ENCODE results near the gene NUDC.
"Not testable (repeated sequence)": the region's sequence is repeated elsewhere in the genome, so short reads cannot be mapped to it uniquely, and the experiment has no call there.

Gene NUDC

DNA sequence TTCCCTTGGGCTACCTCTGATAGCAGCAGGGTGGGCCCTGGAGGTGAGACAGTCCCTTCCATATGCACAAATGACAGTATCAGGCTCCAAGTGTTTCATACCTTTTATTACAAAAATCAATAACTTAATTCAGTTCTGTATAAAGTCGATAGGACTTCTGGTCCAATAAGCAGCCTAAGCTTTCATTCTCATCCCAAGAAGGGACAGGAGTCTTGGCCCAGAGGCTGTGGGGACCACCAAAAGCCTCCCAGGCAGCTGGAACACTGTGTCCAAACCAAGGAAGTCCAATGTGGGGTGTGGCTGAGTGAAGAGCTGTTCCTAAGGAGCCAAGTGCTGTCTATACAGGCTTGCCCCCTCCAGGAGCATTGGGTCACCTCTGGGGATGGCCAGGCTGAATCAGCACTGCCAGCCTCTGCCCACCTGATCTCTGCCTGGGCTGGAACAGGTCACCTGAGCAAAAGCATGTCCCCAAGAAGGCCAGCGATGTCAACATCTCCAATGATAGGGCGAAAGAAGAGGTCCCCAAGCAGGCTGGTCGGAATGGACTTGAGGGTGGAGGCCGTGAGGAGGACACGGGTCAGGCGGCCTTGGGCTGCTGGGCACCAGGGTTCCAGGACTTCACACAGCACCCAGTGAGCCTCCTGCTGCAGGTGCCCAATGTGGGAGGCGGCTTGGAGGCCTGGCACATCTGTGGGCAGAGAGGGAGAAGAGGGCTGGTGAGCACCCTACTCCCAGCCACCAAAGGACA is 10.0 kb upstream of the NUDC start:
- DNase-seq (ENCODE audit: low read depth, low spot score) = no peak

DNA sequence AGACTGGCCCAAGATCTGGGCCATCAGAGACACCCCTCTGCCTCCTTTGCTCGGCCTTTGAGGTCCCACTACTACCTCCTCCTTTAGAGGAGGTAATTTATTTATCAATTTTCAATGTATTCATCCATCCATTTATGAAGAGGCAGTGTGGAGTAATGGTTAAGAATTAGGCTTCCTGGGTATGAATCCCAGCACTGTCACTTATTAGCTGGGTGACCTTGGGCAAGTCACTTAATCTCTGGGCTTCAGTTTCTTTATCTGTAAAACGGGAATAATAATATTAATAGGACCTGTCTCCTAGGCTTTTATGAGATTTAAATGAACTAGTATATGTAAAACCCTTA is 9.4 kb upstream of the NUDC start:
- no peak for DNase-seq (ENCODE audit: low read depth, low spot score)

DNA sequence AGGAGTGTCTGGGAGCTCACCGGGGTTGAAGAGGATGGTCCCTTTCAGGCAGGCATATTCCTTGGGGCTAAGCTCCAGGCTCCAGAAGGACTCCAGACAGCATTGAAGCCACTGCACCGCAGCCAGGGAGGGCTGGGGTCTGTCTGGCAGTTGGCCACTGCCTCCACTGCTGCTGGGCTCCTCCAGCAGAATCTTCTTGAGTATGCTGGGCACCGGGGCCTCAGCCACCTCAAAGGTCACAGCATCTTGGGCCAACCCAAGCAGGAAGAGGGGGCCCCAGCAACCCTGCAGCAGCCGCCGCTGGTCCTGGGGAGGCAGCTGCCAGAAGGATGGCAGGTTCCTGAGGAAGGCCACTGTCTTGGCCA is 8.2 kb upstream of the NUDC start:
- no peak for DNase-seq (ENCODE audit: low read depth, low spot score)

DNA sequence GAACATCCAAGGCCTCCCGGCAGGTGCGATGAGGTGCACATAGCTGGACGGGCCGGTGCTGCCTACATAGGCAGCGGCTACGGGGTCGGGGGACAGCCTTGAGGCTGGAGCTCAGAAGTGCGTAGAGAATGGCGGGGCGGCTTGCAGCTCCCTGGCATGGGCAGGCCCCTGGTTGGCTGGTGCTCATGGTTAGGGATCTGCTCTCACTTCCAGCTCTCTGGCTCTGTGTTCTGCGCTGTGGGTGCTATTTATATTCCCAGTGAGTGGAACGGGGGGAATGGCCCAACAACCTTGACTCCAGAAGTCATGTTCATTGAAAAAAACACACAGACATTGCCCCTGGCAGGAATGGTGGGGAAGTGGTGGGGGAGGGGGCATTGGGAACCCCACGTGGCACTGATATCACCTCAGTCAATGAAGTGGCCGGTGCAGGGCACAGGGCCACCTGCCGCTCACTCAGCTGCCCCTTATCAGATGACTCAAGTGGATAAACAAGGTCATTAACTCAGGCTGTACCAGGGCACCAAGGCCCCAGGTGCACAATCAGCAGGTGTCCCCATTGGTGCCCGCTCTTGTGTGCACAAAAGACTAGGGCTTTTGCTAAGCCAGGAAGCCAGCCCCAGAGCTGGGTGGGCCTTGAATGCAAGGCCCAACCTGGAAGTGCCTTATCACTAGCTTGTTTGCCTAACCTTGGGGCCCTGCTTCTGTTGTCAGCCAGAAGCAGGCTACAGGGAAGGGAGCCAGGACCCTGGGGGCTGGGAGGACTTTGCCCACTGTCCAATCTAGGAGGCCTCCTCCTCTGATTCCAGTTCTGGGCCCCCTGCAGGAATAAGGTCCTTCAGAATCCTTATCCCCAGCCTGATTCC is 7.6 kb upstream of the NUDC start, which contains the start of gene NR0B2:
NR0B2 (minus strand) TSS at position 222 of the 866 bp plus-strand sequence; CDS start at position 187, 35 bp downstream.
- no peak for DNase-seq (ENCODE audit: low read depth, low spot score)

DNA sequence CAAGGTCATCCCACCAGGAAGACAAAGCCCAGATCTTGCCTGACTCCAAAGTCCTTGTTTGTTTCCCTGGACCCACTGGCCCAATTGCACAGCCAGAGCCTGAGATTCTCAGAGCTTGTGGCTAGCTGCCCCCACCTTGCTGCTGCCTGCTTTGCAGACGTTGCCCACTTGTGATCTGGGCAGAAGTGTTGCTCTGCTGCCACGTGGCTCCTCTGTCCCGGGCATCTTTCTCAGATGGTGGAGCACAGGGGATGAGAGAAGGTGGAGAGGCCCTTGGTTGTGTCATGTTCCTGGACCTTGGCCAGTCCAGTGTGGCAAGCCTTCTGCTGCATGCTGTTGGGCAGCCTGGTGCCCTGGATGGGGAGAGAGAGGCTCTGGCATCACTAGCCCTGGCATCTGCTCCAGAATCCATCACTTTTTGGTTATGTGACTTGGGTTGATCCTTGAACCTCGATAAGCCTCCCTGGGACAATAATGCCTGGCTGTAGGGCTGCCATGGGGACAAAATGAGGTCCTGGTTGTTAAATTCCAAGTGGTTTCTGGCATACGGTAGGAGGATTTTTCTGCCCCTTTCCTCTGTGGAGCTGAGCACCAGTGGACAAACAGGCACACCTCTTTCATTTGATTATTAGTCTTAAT is 6.2 kb upstream of the NUDC start:
- DNase-seq (ENCODE audit: low read depth, low spot score) = no peak

DNA sequence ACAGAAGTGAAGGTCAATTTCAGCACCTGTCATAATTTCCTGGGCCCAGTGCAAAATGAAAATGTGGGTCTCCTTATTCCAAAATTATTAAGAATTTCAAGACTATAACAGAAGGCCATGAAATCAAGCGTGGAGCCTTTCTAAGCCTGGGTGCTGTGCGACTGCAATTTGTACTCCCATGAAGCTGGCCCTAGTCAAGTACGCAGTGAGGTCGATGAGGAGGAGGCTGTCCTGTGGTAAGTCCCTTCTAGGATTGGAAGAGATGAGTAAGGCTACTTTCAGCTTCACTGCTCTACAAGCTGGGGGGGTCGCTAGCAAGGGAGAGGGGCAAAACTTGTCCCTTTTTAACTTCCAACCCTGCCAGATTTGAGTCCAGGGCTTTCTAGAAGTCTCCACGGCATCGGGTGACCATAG is 410 bp upstream of the NUDC start:
- no peak for DNase-seq (ENCODE audit: low read depth, low spot score)

DNA sequence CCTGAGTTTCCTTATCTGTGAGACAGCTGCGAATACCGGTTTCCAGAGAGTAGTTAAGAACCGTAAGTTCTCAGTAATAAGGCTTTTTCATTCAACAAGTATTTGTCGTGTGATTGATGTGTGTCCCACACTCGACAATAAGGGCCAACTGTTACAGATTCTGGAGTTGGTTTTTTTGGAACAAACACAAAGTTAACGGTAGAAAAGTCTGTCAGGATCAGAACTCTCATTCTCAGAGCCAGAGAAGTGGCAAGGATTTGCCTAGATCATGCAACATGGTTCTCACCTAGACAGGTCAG is 837 bp downstream of the NUDC start:
- DNase-seq (ENCODE audit: low read depth, low spot score) = no peak

DNA sequence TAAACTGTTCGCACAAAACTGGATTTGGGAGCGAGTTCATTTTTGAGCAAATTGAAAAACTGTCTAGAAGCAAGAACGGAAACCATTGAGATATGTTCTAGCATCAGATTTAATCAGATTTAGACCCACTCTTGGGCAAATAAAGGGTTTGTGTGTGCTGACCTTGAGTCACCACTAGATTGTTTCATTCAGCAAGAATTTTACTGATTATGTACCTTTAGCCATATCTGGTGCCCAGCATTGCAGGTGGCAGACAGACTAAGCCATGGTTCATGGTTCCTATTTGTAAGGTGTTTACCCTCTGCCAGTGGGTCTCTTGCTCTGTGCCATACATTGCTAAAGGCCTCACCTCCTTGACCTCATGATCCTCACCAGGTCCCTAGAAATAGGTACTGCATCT is 1.4 kb downstream of the NUDC start:
- no peak for DNase-seq (ENCODE audit: low read depth, low spot score)

DNA sequence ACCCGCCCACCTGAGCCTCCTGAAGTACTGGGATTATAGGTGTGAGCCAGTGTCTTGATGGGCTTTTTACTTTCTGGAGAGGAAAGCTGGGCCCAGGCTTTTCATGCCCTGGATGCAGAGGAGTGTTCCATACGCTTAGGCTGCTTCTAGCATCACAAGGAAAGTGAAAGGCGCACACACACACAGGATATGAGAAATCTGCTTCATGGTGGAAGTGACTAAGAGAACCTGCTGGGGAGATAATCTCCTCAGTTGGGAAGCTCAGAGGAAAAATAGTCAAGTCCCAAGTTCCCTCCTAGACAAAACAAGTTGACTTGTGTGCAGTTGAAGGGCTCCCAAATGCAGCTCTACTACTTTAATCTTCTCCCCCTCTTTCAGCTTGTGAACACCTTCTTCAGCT is 2.2 kb downstream of the NUDC start:
- no peak for DNase-seq (ENCODE audit: low read depth, low spot score)

DNA sequence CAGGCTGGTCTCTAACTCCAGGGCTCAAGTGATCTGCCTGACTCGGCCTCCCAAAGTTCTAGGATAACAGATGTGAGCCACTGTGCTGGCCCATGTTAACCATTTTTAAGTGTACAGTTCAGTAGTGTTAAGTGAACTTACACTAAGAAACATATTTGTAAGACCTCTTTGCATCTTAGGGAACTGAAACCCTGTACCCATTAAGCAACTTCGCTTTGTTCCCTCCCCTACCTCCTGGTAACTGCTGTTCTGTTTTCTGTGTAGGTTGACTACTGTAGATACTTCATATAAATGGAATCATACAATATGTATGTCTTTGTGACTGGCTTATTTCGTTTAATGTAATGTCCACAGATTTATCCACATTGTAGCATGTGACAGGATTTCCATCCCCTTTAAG is 11.0 kb downstream of the NUDC start:
- DNase-seq (ENCODE audit: low read depth, low spot score) = no peak

DNA sequence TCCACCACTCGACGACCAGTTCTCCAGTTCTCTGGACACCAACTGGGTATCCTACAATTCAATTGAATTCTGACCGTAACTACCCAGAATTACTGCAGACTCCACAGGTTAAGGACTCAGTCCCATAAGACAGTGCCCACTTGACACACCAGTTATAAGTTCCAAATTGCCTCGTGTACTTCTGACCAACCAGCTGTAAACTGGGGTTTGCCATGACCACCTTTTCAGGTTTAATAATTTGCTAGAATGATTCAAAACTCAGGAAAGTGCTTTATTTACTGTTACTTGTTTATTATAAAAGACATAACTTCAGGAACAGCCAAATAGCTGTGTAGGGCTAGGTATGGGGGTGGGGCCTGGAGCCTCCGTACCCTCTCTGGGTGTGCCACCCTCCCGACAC is 15.3 kb downstream of the NUDC start:
- DNase-seq (ENCODE audit: low read depth, low spot score) = no peak

DNA sequence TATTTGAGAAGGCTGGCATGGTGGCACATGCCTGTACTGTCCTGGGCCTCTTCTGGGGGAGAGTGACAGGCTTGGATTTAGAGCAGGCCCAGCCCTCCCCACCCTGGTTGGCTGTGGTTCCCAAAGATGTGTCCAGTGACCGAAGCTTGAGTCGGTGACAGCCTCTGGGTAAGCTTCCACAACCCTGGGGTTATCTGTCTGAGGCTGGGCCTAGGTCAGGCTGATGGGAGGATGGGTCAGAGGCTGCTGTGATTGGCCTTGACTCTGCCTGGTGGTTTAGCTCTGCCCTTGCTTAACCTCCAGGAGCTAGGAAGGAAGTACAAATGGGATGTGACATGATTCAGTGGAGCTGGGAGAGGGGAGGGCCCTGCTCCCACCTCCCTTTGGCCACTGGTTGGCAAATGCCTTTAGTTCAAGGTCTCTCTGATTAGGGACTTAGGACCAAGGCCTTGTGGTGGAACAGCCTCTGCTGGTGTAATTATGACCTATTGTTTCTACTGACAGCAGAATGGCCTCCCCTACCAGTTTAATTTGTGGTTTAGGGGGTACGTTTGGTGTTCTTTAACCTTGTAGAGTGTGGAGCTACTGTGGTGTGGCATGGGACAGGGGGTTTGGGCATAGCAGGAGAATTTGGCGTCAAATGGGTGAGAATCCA is 16.6 kb downstream of the NUDC start:
- no peak for DNase-seq (ENCODE audit: low read depth, low spot score)

DNA sequence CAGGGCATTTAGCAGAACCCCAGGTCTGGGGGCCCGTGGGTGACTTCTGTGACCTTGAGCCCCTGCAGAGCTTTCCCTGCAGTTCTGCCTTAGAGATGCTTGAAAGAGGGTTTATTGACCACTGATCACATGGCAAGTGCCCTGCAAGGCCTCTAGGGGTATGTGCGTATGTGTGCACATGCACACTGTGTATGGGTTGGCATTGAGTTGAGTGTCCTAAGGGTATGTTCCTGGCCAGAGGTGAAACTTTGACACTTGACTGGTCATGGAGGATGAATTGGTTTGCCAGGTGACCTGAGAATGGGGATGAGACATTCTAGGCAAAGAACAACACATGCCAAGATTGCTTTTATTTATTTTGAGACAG is 17.1 kb downstream of the NUDC start:
- DNase-seq (ENCODE audit: low read depth, low spot score) = no peak

DNA sequence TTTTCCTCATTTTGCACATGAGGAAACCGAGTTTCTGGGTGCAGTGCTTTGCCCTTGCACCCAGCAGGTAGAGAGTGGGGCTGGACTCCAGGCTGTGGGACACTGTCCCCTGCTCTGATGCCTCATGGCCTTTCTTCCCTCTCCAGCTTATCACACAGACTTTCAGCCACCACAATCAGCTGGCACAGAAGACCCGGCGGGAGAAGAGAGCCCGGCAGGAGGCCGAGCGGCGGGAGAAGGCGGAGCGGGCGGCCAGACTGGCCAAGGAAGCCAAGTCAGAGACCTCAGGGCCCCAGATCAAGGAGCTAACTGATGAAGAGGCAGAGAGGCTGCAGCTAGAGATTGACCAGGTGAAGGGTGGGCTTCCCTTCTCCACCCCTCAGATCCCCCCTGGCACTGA is 19.8 kb downstream of the NUDC start:
- no peak for DNase-seq (ENCODE audit: low read depth, low spot score)

DNA sequence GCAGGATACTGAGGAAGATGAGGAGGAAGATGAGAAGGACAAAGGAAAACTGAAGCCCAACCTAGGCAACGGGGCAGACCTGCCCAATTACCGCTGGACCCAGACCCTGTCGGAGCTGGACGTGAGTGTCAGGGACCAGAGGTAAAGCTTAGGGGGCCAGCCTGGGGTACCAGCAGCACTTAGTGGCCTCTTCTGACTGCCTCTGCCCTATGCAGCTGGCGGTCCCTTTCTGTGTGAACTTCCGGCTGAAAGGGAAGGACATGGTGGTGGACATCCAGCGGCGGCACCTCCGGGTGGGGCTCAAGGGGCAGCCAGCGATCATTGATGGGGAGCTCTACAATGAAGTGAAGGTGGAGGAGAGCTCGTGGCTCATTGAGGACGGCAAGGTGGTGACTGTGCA is 21.1 kb downstream of the NUDC start:
- DNase-seq (ENCODE audit: low read depth, low spot score) = no peak

DNA sequence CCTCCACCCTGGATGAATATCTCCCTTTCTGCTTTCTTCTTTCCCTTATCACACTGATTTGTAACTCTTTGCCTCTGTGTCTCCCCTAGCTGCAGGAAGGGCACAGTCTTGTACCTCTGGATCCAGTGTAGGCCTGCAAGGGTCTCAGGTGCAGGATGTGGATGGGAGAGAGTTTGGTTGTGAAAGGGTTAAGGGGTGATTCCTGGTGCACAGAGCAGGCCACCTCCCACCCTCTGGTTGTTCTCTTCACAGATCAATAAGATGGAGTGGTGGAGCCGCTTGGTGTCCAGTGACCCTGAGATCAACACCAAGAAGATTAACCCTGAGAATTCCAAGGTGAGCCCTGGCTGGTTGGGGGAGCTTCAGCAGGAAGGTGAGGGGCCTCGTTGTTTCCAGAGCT is 23.6 kb downstream of the NUDC start:
- no peak for DNase-seq (ENCODE audit: low read depth, low spot score)

DNA sequence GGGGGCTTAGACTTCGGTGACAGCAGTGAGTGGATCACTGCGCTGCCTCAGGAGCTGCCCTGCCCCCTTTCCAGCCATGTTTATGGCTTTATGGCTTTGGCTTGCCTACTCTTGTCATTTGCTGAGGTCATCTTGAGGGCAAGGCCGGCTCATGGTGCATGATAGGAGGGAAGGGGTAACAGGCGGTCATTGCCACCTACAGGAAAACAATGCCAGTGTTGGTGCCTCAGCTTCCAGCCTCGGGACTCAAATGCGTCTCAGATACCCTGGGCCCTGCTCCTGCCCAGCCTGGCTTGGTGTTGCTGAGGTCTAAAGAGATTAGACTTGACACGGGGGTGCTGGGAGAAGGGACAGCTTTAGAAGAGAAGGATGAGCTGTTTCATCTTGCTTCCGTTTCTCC is 24.2 kb downstream of the NUDC start:
- no peak for DNase-seq (ENCODE audit: low read depth, low spot score)

DNA sequence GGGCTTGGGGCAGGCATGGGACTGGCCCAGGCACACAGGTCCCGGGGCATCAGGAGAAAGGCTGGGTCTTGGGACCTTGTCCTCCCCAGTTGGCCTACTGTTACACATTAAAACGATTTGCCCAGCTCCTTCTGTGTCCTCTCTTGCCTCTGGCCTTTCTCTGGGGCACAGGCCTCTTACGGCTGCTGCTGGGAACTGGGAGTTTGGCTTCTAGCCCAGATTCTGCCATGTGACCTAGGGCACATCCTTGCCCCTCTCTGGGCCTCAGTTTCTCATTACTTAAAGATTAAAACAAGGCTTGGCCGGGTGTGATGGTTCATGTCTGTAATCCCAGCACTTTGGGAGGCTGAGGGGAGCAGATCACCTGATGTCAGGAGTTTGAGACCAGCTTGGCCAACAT is 24.7 kb downstream of the NUDC start:
- DNase-seq (ENCODE audit: low read depth, low spot score) = no peak

DNA sequence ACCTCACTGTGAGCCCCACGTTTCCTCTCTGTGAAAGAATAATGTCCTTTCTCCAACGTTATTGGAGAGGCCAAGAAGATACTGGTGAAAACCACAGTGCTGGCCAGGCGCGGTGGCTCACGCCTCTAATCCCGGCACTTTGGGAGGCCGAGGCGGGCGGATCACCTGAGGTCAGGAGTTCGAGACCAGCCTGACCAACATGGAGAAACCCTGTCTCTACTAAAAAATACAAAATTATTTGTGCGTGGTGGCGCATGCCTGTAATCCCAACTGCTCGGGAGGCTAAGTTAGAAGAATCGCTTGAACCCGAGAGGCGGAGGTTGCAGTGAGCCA is 27.1 kb downstream of the NUDC start:
- DNase-seq (ENCODE audit: low read depth, low spot score) = not testable (repeated sequence)

DNA sequence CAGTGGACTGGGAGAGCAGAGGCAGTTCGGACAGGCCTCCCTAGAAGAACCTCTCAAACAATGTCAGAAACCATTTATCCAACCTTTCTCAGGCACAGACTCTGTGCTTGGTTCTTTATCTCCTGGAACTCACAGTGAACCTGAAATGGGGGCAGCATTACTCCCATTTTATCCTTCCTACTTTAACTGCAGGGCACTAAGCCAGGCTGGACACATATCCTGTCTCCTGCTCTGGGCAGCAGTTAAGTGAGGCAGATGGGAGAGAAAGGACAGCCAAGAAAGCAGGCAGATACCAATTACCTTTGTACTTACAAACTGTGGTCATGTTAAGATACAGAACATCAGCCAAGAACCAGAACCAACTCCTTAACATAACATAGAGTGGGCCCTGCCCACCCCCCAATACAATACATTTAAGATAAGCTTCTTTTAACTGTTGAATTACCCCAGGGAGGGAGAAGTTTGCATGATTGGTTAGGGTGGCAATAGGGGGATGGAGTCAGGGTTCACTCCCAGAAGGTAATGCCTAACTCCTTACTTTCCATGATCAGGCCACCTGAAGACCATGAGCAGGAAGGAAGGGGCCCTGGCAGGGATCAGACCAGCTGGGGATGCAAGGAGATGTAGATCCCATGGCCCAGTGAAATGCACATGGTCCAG is 27.9 kb downstream of the NUDC start:
- no peak for DNase-seq (ENCODE audit: low read depth, low spot score)

DNA sequence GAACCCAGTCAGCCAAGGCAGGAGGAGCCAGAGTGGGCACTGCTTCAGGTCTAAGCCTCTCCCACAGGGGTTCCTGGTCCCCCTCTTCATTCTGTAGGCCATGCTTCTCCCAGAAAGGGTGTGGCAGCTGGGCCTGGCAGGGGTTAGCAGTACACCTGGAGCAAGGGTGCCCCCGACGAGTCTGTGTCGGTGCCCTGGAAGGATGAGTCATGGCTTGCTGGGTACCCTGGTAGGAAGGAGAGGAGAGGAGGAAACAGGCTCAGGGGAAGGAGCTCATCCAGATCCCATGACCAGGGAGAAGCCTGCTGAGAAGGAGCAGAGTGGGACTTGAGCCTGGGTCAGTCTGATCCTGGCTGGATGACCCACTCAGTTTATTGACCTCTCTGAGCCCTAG is 28.4 kb downstream of the NUDC start:
- DNase-seq (ENCODE audit: low read depth, low spot score) = no peak

DNA sequence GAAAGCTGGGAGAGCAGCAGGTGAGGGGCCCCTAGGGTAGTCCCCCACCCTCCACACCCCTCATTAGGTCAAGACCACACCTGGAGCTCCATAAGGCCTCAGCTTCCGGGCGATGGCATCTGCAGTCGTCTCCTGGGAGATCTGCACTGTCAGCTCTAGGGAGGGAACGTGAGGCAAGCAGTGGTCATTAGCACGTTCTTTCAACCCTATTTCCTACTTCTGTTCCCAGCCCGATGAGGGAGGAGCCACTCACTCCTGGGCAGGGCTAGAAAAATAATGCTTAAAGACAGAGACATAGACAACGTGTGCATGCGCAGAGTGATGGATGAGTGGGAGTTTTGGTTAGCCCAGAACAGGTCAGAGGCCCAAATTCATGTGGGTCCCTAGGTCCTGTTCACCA is 29.1 kb downstream of the NUDC start:
- DNase-seq (ENCODE audit: low read depth, low spot score) = no peak

All from brain pericyte (primary cell).